GM21423 (cell line): ENCODE results near the gene IFIT5.
"Not testable (repeated sequence)": the region's sequence is repeated elsewhere in the genome, so short reads cannot be mapped to it uniquely, and the experiment has no call there.

ENCODE experiments used
- ATAC-seq: cut with Tn5 transposase; IDR thresholded peaks from one replicate; pipeline ENCODE4 v1.9.1; 2021; ENCODE audit warnings: mild to moderate bottlenecking, moderate library complexity; ENCODE audit not compliant: unreplicated experiment

IFIT5 gene

GRCh38 chr10:89392974-89393373 lies 21.4 kb upstream of the IFIT5 start:
- peak; percentile 40 for ATAC-seq

- ATAC-seq, result no peak
Observed at GRCh38 chr10:89393898-89394297, 20.5 kb upstream of the IFIT5 start.

GRCh38 chr10:89395141-89395540 lies 19.2 kb upstream of the IFIT5 start:
- ATAC-seq, result no peak

GRCh38 chr10:89398003-89398749 lies 16.2 kb upstream of the IFIT5 start:
- ATAC-seq, result no peak

- ATAC-seq, result no peak
Observed at GRCh38 chr10:89399956-89400355, 14.4 kb upstream of the IFIT5 start.

- ATAC-seq, result no peak
Observed at GRCh38 chr10:89403043-89403442, 11.3 kb upstream of the IFIT5 start.

- ATAC-seq, result no peak
Observed at GRCh38 chr10:89404104-89405047, 10.0 kb upstream of the IFIT5 start.

GRCh38 chr10:89406178-89406577 lies 8.2 kb upstream of the IFIT5 start:
- ATAC-seq, result not testable (repeated sequence)

- ATAC-seq, result not testable (repeated sequence)
Observed at GRCh38 chr10:89407792-89408191, 6.6 kb upstream of the IFIT5 start.

GRCh38 chr10:89409282-89409681 lies 5.1 kb upstream of the IFIT5 start:
- not testable (repeated sequence) for ATAC-seq

- ATAC-seq, result not testable (repeated sequence)
Observed at GRCh38 chr10:89410551-89410950, 3.8 kb upstream of the IFIT5 start.

GRCh38 chr10:89411135-89411534 lies 3.2 kb upstream of the IFIT5 start:
- ATAC-seq, result not testable (repeated sequence)

- not testable (repeated sequence) for ATAC-seq
Observed at GRCh38 chr10:89412276-89412675, 2.1 kb upstream of the IFIT5 start.

- ATAC-seq, result no peak
Observed at GRCh38 chr10:89413398-89413912, 913 bp upstream of the IFIT5 start.

GRCh38 chr10:89414879-89415821 lies 782 bp downstream of the IFIT5 start:
- peak; percentile 32 for ATAC-seq

GRCh38 chr10:89416465-89416864 lies 2.1 kb downstream of the IFIT5 start:
- no peak for ATAC-seq

- ATAC-seq, result no peak
Observed at GRCh38 chr10:89419548-89419947, 5.2 kb downstream of the IFIT5 start.

- no peak for ATAC-seq
Observed at GRCh38 chr10:89421018-89421476, 6.7 kb downstream of the IFIT5 start.

- no peak for ATAC-seq
Observed at GRCh38 chr10:89425000-89425399, 10.6 kb downstream of the IFIT5 start.

GRCh38 chr10:89426230-89426868 lies 12.0 kb downstream of the IFIT5 start:
- no peak for ATAC-seq
